Fibroblast of mammary gland (primary cell): ENCODE results near the gene SHC2.

Source experiments
- DNase-seq: peaks from one replicate; pipeline ENCODE4 v3.0.0-alpha.2; 2010; ENCODE audit warnings: low read depth
- H3K4me3 ChIP-seq: 2 replicates; pipeline ENCODE4 v1.5.1; 2011; ENCODE audit warnings: low read depth, mild to moderate bottlenecking, low read length, moderate library complexity; ENCODE audit not compliant: control insufficient read depth
- CTCF ChIP-seq: conservative IDR thresholded peaks from 2 replicates; pipeline ENCODE4 v1.5.1; 2011; ENCODE audit warnings: low read depth, low read length, inconsistent platforms; ENCODE audit not compliant: control insufficient read depth, insufficient read depth

Gene SHC2

GRCh38 chr19:441213-441836, 19.5 kb downstream of the SHC2 start:
- no peak overlapping the region for H3K4me3 ChIP-seq
- TF ChIP-seq CTCF, result no peak
- no peak for DNase-seq

- no peak overlapping the region for H3K4me3 ChIP-seq
- DNase-seq, result no peak
- no peak for TF ChIP-seq CTCF
These were observed 20.2 kb downstream of the SHC2 start for GRCh38 chr19:440391-441212.

GRCh38 chr19:439167-439900, 21.5 kb downstream of the SHC2 start:
- no peak for TF ChIP-seq CTCF

GRCh38 chr19:438416-438958, 22.3 kb downstream of the SHC2 start:
- no peak overlapping the region for H3K4me3 ChIP-seq
- no peak for DNase-seq
- no peak for TF ChIP-seq CTCF

More at GRCh38 chr19:439167-439900, 21.5 kb downstream of the SHC2 start:
- DNase-seq, result no peak
- H3K4me3 ChIP-seq, result no peak overlapping the region

- TF ChIP-seq CTCF, result no peak
- H3K4me3 ChIP-seq, result no peak overlapping the region
- no peak for DNase-seq
These were observed 23.8 kb downstream of the SHC2 start for GRCh38 chr19:437041-437440.

GRCh38 chr19:436413-436950, 24.4 kb downstream of the SHC2 start:
- DNase-seq, result no peak
- H3K4me3 ChIP-seq, result no peak overlapping the region
- no peak for TF ChIP-seq CTCF
